Stimulated activated naive CD8-positive, alpha-beta T cell treated with anti-CD3 and anti-CD28 coated beads, Interleukin-15, Interleukin-2, amounts not matched to agents 100 ng/mL and 50 ng/mL, for 24 hours (primary cell): ENCODE results near the gene ADGRV1.
"Not testable (repeated sequence)": the region's sequence is repeated elsewhere in the genome, so short reads cannot be mapped to it uniquely, and the experiment has no call there.

ENCODE experiments used
- H3K27ac Mint-ChIP-seq: one replicate; pipeline ENCODE4 v1.8.0; 2021; ENCODE audit warnings: mild to moderate bottlenecking, mixed read lengths
- H3K27me3 Mint-ChIP-seq: one replicate; pipeline ENCODE4 v1.8.0; 2021; ENCODE audit warnings: mixed read lengths
- H3K36me3 Mint-ChIP-seq: one replicate; pipeline ENCODE4 v1.8.0; 2021; ENCODE audit warnings: low read depth, mixed read lengths
- H3K4me1 Mint-ChIP-seq: one replicate; pipeline ENCODE4 v1.8.0; 2021; ENCODE audit warnings: low read depth, mixed read lengths
- H3K4me3 Mint-ChIP-seq: one replicate; pipeline ENCODE4 v1.8.0; 2021; ENCODE audit warnings: mild to moderate bottlenecking, mixed read lengths
- H3K9me3 Mint-ChIP-seq: one replicate; pipeline ENCODE4 v1.8.0; 2021; ENCODE audit warnings: mixed read lengths

ADGRV1 gene

DNA sequence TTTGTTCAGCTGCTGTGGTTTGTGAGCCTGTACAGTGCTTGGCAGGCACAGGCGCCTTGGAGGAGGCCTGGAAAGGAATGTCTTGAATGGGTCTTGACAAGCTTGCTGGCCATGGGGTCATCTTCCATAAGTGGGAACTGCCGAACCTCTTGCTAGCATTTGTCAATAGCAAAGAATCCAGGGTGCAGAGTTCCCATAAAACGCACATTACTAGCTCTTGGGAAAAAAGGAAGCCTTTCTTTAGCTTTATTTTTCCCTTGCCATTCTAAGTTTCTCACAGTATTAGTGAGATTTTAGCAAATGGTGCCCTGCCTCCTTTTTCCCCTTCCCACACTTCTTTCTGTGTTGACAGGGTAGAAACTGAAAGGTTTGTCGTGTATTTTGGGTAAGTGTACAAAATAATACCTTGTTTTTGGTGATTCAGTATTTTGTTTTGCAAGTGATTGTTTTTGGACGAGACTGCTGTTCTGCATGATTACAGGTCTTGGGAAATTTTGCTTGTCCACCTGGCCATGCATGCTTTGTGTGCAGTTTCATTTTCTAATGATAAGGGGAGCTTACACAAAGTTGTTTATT, 82.0 kb downstream of the ADGRV1 start:
- Mint-ChIP-seq H3K4me1 (no peaks in the 10 kb centered on the region), H3K36me3 (no peaks in the 10 kb centered on the region), H3K4me3 (no peak overlapping the region), H3K27ac (no peak overlapping the region), H3K9me3 (no peaks in the 10 kb centered on the region), H3K27me3 (no peaks in the 10 kb centered on the region)

GRCh38 chr5:90641528-90641927, 82.9 kb downstream of the ADGRV1 start:
- Mint-ChIP-seq H3K4me1 (no peaks in the 10 kb centered on the region), H3K27ac (no peak overlapping the region), H3K36me3 (no peaks in the 10 kb centered on the region), H3K27me3 (no peaks in the 10 kb centered on the region), H3K9me3 (no peaks in the 10 kb centered on the region), H3K4me3 (no peak overlapping the region)

DNA sequence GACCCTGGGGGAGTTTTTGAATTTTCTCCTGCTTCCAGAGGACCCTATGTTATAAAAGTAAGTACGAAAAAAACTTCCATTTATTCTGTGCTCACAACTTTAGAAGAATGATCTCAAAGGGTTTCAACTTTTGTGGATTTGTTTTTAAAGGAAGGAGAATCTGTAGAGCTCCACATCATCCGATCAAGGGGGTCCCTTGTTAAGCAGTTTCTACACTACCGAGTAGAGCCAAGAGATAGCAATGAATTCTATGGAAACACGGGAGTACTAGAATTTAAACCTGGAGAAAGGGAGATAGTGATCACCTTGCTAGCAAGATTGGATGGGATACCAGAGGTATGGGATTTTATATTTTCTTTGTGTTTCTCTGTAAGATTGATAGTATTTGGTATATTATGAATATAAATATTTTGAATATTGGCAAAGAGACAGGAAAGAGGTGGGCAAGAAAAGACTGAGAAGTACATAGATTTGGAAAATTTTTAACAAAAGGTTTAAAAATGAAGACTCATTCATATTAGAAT, 84.2 kb downstream of the ADGRV1 start:
- no peak overlapping the region for H3K4me3 Mint-ChIP-seq
- no peaks in the 10 kb centered on the region for H3K27me3 Mint-ChIP-seq
- no peaks in the 10 kb centered on the region for H3K9me3 Mint-ChIP-seq
- no peaks in the 10 kb centered on the region for H3K36me3 Mint-ChIP-seq
- no peaks in the 10 kb centered on the region for H3K4me1 Mint-ChIP-seq
- no peak overlapping the region for H3K27ac Mint-ChIP-seq

GRCh38 chr5:90644132-90644531, 85.5 kb downstream of the ADGRV1 start:
- no peak overlapping the region for H3K4me3 Mint-ChIP-seq
- H3K27me3 Mint-ChIP-seq, result no peaks in the 10 kb centered on the region
- H3K36me3 Mint-ChIP-seq, result no peaks in the 10 kb centered on the region
- no peaks in the 10 kb centered on the region for H3K9me3 Mint-ChIP-seq
- no peaks in the 10 kb centered on the region for H3K4me1 Mint-ChIP-seq
- H3K27ac Mint-ChIP-seq, result no peak overlapping the region

DNA sequence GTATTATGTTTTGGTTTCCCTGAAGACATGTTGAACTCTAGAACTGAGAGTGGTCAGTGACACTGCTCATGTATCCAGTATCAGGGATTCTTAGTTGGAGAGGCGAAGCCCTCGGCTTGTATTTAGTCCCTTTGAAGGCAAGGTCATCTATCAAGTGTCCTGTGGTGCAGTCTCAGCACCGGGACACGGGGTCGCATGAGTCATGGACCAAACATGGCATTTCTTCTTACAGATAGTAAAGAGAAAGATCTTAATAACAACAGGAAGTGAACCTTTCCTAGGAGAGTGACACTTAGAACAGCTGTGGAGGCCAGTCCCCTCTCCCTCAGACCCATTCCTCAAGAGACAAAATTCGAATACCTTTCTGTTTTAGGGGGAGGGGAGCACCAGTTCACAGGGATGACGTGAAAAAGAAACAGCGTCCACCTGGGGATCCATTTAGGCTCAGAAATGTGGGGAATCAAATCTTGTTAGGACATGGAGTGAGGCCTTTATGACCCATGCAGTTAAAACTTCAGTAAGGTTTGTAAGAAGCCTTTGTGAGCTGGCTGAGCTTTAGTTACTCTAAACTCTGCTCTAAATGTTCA, 86.5 kb downstream of the ADGRV1 start:
- Mint-ChIP-seq H3K9me3 (no peaks in the 10 kb centered on the region), H3K27me3 (no peaks in the 10 kb centered on the region), H3K4me3 (no peak overlapping the region), H3K36me3 (no peaks in the 10 kb centered on the region), H3K4me1 (no peaks in the 10 kb centered on the region), H3K27ac (no peak overlapping the region)

- peaks cover 4% of the 10 kb centered on the region for H3K27me3 Mint-ChIP-seq
These were observed 92.2 kb downstream of the ADGRV1 start for GRCh38 chr5:90650767-90651166.

GRCh38 chr5:90654215-90654614, 95.6 kb downstream of the ADGRV1 start:
- Mint-ChIP-seq H3K27me3 (peaks cover 4% of the 10 kb centered on the region), H3K4me1 (no peaks in the 10 kb centered on the region), H3K4me3 (no peak overlapping the region), H3K27ac (no peak overlapping the region), H3K9me3 (no peaks in the 10 kb centered on the region), H3K36me3 (no peaks in the 10 kb centered on the region)

More at GRCh38 chr5:90650767-90651166, 92.2 kb downstream of the ADGRV1 start:
- Mint-ChIP-seq H3K27ac (no peak overlapping the region), H3K4me3 (no peak overlapping the region), H3K4me1 (no peaks in the 10 kb centered on the region), H3K9me3 (no peaks in the 10 kb centered on the region), H3K36me3 (no peaks in the 10 kb centered on the region)

DNA sequence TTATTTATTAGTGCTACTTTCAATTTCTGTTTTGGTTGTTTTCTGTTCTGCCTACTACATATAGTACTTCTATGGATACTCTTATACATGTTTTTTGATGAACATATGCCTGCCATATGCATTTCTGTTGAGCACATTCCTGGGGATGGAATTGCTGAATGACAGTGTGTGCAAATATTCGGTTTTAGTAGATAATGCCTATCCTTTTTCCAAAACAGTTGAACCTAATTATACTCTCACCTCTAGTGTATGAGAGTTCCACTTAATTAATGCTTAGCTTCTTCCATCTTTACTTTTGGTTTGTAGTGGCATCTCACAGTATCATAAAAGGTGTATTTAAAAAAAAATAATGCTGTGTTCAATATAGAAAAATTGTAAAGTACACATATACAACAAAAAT, 96.8 kb downstream of the ADGRV1 start:
- no peaks in the 10 kb centered on the region for H3K9me3 Mint-ChIP-seq
- H3K36me3 Mint-ChIP-seq, result no peaks in the 10 kb centered on the region
- no peak overlapping the region for H3K27ac Mint-ChIP-seq
- no peak overlapping the region for H3K4me3 Mint-ChIP-seq
- peaks cover 4% of the 10 kb centered on the region for H3K27me3 Mint-ChIP-seq
- H3K4me1 Mint-ChIP-seq, result no peaks in the 10 kb centered on the region

GRCh38 chr5:90657030-90657429, 98.4 kb downstream of the ADGRV1 start:
- Mint-ChIP-seq H3K4me3 (no peak overlapping the region), H3K27ac (no peak overlapping the region), H3K9me3 (no peaks in the 10 kb centered on the region), H3K27me3 (peaks cover 4% of the 10 kb centered on the region), H3K4me1 (no peaks in the 10 kb centered on the region), H3K36me3 (no peaks in the 10 kb centered on the region)

DNA sequence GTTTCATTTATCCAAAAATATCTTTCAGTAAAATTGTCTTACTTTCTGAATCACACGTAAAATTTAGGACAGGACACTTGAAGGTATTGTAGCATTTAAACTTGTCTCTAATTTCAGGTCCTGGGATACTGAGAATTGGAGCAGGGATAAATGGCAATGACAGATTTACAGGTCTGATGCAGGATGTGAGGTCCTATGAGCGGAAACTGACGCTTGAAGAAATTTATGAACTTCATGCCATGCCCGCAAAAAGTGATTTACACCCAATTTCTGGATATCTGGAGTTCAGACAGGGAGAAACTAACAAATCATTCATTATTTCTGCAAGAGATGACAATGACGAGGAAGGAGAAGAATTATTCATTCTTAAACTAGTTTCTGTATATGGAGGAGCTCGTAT, 99.2 kb downstream of the ADGRV1 start:
- Mint-ChIP-seq H3K27ac (no peak overlapping the region), H3K4me1 (no peaks in the 10 kb centered on the region), H3K27me3 (peaks cover 4% of the 10 kb centered on the region), H3K36me3 (no peaks in the 10 kb centered on the region), H3K9me3 (no peaks in the 10 kb centered on the region), H3K4me3 (no peak overlapping the region)

DNA sequence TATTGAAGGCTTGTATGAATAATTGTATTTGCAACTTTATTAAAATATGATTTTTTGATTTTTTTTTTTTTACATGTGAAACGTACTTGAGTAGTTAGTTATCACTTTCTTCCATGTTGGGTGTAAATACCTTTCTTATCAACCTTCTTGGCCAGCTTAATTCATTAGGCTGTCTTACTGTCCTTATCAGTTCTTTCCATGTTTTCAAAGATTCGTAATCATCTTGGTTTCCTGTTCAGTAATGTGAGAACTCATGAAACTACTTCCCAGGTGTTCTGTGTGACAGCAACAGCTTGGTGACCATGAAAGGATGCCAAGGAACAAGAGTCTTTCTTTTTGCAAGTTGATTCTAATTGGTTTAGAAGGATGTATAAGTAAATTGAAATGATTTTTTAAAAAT, 100.0 kb downstream of the ADGRV1 start:
- no peaks in the 10 kb centered on the region for H3K9me3 Mint-ChIP-seq
- no peaks in the 10 kb centered on the region for H3K4me1 Mint-ChIP-seq
- H3K36me3 Mint-ChIP-seq, result no peaks in the 10 kb centered on the region
- no peak overlapping the region for H3K27ac Mint-ChIP-seq
- no peak overlapping the region for H3K4me3 Mint-ChIP-seq
- peaks cover 4% of the 10 kb centered on the region for H3K27me3 Mint-ChIP-seq

GRCh38 chr5:90668079-90668565, 109.5 kb downstream of the ADGRV1 start:
- not testable (repeated sequence) for H3K27ac Mint-ChIP-seq, H3K4me3 Mint-ChIP-seq, H3K9me3 Mint-ChIP-seq, H3K4me1 Mint-ChIP-seq, H3K27me3 Mint-ChIP-seq, H3K36me3 Mint-ChIP-seq

GRCh38 chr5:90675222-90675621, 116.6 kb downstream of the ADGRV1 start:
- Mint-ChIP-seq H3K27ac (no peak overlapping the region), H3K4me3 (no peak overlapping the region), H3K9me3 (no peaks in the 10 kb centered on the region), H3K4me1 (no peaks in the 10 kb centered on the region), H3K36me3 (no peaks in the 10 kb centered on the region), H3K27me3 (no peaks in the 10 kb centered on the region)

DNA sequence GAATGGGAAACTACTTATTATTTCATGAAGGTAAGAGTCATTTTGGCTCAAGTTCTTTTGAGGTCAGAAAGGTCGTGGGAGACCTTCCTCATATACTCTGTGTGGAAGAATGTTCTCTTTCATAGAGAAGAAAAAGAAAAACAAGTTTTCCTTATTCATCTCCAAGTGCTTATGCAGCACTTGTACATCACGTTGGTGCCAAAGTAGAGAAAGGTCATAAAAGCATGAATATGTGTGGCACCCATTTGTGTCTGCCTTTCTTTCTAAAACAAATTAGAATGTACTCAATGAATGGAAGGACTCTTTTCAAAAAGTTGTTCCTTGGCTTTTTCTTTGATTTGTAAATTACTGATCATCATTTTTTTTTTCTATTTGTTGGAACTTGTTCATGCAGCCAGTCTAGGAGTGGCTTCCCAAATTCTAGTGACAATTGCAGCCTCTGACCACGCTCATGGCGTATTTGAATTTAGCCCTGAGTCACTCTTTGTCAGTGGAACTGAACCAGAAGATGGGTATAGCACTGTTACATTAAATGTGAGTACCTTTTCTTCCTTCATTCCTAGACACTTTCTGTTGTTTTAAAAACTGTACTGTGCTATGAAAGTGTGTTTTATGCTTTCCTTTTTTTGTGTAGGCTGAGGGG, 122.4 kb downstream of the ADGRV1 start:
- Mint-ChIP-seq H3K27me3 (no peaks in the 10 kb centered on the region), H3K9me3 (no peaks in the 10 kb centered on the region), H3K27ac (no peak overlapping the region), H3K4me3 (no peak overlapping the region), H3K4me1 (no peaks in the 10 kb centered on the region), H3K36me3 (no peaks in the 10 kb centered on the region)

DNA sequence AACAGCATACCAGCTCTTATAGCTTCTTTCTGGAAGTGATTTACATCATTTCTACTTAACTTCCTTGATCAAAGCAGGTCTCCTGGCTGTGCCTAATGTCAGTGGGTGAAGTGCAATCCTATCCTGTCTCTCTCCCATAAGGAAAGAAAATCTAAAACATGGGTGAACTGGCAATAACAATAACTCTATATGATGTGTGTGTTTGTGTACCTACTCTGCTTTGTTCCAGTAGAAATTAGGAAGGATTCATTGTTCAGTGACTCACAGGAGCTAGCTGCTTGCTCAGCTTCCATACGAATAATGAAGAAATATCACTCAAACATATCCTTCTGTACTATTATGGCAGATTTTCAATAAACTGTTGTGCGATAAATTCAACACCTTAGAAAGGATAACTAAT, 123.7 kb downstream of the ADGRV1 start:
- Mint-ChIP-seq H3K36me3 (no peaks in the 10 kb centered on the region), H3K9me3 (no peaks in the 10 kb centered on the region), H3K4me3 (no peak overlapping the region), H3K27me3 (no peaks in the 10 kb centered on the region), H3K27ac (no peak overlapping the region), H3K4me1 (no peaks in the 10 kb centered on the region)
